GM18508 (cell line): Measurements from ENCODE around the gene PCDHGC3.

Experiments used
- ATAC-seq: cut with Tn5 transposase; IDR thresholded peaks from one replicate; pipeline ENCODE4 v1.9.1; 2021; ENCODE audit warnings: moderate number of reproducible peaks; ENCODE audit not compliant: insufficient read depth, unreplicated experiment

Gene PCDHGC3

DNA sequence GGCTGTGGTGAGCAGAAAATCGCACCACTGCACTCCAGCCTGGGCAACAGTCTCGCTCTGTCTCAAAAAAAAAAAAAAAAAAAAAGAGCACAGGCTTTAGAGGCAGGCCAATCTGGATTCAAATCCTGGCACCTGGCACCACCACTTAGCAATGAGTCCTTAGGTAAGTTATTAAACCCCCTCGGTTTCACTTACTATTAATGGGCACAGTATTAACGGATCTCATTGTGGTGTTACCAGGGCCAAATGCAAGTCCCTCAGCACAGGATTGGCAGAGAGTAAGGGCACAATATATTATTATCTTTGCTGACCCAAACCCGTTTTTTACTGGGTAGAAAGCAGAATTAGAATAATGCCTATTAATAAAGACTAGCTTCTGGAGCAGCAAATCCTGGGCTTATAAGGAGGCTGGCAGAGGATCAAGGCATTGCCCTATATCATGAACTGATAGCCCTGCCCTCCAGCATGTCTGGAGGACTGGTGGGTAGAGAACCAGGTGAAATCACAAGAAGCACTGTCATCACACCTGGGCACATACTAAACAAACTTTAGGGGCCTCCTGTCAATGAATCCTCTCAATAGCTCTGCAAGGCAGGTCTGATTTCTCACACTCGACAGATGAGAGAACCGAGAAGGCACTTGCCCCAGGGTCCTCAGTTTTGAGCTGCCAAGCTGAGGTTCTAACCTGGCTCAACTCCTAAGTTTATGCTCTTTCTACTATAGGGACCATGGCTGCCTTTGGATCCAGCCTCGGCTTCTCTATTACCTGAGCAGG lies 30.8 kb downstream of the PCDHGC3 start:
- ATAC-seq: no peak

DNA sequence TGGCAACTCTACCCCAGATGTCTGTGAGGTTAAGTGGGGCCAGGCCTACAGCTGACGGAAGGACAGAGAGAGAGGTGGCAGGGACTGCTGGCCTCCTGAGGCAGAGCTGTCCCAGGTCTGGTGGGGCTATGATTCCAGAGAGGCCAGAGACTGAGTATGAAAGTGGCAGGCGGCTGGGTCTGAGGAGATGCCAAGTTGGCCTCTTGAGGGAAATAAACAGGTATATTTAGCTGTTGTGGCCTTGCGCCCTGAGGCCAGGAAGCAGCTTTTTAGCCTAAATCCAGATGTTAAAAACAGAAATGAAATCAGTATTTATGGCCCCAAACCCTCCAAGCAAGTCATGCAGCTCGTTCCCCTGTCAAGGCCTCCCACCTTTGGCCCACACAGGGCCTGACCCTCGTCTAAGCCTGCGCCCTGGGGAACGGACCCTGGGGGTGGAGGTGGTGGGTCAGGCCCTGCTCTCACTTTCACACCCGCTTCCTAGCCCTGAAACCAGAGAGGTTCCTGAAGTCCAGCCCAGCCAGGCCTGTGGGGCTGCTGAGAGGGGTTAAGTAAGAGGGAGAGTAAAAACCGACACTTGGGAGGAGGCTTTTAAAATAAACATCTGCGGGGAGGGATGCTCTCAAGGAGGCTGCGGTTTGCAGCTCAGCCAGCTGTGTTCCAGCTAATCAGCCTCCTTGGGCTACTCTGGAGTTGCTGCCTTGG lies 31.8 kb downstream of the PCDHGC3 start:
- no peak for ATAC-seq

DNA sequence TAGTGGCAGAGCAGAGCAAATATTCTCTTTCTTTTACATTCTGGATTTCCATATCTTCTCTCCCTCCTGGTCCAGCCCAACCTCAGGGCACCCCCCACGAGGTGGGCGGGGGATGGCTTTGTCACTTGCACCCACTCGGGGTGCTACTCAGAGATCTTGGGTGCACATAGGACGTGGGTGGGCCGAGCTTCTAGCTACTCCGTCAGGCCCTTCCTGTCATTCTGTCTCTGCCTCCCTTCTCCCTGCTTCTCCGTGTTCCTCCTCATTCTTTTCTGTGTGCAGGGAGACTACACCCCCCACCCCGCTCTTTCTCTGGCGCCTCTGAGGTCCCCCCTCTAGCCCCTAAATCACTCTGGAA lies 32.7 kb downstream of the PCDHGC3 start:
- ATAC-seq: no peak

DNA sequence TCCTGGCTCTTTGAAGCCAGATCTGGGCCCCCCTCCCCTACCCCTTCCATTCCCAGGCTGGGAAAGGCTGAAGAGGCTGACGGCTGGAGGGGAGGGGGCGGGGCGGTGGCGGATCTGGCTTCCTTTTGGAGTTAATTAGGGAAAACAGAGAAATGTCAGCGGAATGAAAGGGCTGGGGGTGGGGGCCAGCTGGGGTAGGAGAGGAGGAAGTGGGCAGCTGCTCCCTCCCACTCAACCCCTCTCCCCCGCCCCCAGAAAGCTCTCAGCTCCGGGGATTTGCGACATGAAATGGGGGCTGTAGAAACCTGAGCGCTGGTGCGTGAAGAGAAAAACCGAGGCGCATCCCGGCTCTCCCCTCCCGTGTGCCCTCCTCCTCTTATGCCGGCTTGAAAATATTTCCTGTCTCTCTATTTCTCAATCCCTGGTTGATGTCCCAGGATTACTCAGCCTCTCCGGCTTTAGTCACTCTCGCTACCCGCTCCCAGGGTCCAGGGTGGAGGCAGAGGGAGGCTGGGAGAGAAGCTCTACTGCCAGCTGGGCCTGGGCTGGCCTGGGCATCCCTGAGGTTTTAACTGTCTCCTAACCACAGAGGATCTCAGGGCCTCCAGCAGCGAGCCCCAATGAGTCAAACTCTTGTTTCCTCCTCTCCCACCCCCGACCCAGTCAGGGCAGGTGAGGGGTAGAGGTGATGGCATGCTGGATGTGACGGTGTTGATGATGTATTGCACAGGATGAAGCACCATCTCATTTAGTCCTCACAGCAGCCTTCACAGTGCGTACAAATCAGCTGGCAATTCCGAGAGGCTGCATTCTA lies 33.2 kb downstream of the PCDHGC3 start:
- no peak for ATAC-seq

DNA sequence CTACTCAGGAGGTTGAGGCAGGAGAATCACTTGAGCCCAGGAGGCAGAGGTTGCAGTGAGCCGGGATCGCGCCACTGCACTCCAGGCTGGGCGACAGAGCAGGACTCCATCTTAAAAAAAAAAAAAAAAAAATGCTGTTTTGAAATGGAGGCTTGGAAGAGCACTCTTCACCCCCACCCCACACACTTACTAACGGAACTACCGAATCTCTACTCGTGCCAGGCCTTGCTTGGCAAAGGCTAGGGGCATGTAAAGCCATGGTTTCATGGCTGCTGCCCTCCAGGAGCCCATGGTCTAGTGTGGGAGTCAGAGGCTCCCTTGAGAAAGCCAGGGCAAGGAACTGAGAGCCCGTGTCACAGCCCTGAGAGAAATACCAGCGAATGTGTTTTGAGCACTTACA lies 34.4 kb downstream of the PCDHGC3 start:
- ATAC-seq: no peak

DNA sequence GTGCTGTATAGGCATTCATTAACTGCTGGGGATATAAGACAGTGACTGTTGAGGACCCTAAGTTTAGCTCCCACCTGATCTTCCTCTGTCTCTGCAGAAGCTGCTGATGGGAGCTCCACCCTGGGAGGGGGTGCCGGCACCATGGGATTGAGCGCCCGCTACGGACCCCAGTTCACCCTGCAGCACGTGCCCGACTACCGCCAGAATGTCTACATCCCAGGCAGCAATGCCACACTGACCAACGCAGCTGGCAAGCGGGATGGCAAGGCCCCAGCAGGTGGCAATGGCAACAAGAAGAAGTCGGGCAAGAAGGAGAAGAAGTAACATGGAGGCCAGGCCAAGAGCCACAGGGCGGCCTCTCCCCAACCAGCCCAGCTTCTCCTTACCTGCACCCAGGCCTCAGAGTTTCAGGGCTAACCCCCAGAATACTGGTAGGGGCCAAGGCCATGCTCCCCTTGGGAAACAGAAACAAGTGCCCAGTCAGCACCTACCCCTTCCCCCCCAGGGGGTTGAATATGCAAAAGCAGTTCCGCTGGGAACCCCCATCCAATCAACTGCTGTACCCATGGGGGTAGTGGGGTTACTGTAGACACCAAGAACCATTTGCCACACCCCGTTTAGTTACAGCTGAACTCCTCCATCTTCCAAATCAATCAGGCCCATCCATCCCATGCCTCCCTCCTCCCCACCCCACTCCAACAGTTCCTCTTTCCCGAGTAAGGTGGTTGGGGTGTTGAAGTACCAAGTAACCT lies 35.3 kb downstream of the PCDHGC3 start:
- no peak for ATAC-seq

DNA sequence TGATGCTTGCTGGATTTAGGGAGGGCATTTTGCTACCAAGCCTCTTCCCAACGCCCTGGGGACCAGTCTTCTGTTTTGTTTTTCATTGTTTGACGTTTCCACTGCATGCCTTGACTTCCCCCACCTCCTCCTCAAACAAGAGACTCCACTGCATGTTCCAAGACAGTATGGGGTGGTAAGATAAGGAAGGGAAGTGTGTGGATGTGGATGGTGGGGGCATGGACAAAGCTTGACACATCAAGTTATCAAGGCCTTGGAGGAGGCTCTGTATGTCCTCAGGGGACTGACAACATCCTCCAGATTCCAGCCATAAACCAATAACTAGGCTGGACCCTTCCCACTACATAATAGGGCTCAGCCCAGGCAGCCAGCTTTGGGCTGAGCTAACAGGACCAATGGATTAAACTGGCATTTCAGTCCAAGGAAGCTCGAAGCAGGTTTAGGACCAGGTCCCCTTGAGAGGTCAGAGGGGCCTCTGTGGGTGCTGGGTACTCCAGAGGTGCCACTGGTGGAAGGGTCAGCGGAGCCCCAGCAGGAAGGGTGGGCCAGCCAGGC lies 36.1 kb downstream of the PCDHGC3 start:
- no peak for ATAC-seq

DNA sequence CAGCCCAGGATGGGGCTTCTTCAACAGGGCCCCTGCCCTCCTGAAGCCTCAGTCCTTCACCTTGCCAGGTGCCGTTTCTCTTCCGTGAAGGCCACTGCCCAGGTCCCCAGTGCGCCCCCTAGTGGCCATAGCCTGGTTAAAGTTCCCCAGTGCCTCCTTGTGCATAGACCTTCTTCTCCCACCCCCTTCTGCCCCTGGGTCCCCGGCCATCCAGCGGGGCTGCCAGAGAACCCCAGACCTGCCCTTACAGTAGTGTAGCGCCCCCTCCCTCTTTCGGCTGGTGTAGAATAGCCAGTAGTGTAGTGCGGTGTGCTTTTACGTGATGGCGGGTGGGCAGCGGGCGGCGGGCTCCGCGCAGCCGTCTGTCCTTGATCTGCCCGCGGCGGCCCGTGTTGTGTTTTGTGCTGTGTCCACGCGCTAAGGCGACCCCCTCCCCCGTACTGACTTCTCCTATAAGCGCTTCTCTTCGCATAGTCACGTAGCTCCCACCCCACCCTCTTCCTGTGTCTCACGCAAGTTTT lies 36.7 kb downstream of the PCDHGC3 start:
- ATAC-seq: no peak

DNA sequence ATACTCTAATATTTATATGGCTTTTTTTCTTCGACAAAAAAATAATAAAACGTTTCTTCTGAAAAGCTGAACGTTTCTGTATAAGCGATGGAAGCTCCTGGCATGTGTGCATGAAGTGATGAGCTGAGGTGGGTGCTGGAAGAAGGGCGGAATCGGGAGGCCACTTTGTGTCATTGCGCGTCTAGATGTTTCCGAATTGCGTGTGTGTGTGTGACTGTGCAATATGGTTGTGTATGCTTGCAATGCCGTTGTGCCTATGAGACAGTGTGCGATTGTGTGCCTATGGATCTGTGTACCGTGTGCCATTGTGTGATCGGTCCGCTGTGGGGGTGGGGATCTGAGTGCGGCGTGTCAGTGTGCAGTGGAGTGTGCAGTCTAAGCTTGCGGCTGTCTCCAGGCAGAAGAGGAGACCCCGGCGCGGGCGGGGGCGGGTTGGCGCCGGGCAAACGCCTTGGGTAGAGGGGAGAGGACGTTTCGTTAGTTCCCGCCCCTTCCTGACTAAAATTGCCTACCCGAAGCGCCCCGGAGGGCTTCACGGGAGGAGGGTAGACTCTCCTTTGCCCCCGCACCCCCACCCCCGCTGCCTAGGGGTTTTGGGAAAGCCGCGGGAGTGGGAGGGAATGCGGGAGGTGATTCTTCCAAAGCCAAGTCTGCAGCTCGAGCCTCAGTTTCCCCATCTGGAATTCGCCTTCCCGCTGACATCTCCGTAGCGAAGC lies 37.3 kb downstream of the PCDHGC3 start:
- no peak for ATAC-seq

DNA sequence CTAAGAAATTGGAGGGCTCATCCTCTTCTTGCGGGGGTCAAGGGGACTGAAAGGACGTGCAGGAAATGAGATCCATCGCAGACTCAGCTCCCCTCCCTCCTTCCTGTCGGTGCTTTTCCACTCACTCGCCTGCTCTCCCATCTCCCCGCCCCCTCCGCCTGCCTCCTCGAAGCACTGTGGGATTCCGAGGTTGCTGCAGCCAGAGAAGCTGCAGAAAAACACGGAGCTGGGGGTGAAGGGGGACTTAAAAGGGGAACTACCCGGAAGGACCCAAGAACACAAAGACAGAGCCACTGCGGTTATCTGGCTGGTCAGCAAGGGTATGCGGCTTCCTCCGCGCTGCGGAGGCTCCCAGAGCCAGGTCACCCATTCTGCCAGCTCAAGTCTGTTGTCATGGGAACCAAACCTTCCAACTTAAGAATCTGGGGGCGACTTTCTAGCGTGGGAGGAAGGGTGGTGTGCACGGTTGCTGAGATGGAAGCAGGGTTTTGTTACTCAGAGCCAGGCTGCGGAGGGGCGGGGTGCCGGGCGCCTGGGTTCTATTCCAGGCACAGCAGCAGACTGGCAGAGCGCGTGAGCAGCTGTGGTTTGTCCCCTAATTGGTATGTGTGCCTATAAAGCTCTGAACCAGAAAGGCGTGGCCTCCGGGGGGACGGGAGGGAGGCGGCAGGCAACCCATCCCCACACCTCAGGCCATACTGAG lies 38.0 kb downstream of the PCDHGC3 start:
- no peak for ATAC-seq

DNA sequence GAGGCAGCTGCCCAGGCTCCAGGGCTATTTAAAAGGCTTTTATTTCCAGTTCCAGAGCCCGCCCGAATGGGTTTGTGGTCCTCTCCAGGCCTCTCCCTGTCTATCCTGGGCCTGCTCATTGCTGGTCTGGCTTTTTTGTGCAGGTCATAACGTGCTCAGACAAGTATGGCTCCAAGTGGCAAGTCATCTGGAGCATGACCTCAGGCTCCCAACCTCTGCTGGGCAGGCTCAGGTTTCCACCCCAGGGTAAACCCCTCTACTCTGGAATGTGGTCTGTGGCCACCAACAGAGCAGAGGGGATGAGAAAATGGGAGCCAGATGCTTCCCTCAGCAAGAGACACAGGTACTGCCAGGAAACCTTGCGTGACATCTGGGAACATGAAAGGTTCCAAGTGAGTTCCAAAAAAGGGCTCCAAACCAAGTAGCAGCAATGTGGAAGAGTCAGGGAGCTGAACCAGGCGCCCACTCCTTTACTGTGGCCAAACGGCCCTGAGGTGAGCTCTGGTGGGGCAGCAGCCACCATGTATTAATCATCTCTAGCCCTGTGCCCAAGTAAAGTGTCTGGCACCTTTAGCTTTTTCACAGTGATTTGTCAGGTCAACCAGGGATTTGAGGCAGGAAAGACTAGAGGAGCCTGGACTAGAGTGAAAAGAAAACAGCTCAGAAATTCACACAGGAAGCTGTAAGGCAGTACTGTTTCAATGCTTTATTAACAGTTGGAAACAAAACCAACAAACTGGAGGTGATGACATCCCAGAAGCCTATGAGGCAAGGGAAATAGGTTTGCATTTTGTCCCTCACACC lies 38.8 kb downstream of the PCDHGC3 start:
- no peak for ATAC-seq

DNA sequence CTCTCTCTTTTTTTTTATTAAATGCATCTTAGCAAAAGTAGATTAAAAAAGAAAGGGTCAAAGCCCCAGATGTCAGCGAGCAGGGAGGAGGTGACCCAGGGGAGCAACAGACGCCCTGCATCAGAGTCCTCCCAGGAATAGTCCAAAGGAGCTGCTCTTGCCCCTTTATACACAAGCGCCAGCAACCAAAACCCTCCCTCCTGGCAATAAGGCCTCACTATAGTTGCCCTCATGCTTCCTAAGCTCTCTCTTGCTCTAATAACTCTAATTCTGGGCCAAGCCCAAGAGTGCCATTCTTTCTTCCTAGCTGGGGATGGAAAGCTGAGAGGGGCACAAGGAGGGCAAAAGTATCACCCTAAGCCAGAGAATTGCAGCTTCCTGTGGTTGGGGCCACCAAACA lies 39.4 kb downstream of the PCDHGC3 start:
- ATAC-seq: no peak

DNA sequence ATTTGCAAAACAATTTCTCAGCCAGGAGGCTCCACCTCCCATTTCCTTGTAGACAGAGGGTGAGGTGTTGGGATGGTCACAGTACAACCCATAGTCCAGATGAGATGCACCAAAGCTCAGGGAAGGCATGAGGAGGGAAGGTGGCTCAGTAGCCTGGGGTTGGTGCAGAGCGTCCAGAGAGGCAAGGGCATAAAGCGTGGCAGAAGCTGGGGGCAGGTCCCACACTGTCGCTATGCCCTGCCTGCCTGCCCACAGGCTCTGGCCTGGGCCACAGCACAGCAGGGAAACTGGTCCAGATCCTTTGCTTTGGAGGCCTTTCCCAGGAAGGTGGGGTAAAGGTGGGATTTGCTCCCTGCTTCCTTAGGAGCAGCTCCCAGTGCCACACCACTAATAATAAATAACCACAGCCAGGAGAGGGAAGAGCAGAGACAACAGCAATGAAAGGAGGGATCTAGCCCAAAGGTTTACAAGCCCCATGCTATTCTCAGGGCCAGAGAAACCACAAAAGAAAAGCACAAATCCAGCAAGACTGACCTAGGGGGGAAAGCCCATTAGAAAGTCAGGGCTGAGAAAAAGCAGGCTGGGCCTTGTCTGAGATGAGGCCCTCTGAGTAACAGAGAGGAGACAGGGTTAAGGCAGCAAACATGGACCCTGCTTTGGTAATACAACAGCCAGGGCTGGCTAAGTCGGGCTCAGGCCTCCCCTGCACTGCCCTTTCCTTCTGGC lies 40.3 kb downstream of the PCDHGC3 start:
- ATAC-seq: no peak

DNA sequence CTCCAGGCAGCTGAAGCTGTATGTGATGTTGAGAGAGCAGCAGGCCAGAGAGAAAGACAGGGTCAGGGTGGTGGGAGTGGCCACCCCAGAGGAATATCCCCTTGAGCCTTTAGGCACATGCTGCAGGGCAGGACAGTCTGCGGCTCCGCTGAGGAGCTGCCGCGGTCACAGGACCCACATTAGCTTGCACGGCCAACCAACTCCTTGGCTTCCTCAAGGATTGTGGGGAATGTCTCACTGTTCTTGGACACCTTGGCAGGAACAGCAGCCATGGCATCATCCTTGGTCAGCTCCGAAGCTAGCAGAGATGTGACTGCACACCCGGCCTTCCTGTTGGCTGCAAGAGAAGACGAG lies 40.9 kb downstream of the PCDHGC3 start:
- ATAC-seq: no peak

DNA sequence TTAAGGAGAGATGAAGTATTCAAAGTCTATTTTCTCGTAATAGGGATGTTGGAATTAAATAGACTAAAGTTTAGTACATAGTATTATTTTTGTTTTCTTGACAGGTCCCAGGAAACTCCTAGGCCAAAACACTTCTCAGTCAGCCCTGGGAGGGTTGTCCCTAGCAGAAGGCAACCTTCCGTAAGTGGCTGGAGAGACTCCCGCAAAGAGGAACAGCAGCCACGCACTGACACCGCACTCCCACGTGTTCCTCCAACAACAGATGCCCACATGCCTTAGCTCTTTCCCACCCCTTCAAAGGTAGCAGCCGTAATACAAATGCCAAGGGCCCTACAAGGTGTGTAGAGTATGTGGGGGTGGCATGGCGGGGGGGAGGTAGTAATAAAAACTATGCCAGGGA lies 41.5 kb downstream of the PCDHGC3 start:
- ATAC-seq: no peak

DNA sequence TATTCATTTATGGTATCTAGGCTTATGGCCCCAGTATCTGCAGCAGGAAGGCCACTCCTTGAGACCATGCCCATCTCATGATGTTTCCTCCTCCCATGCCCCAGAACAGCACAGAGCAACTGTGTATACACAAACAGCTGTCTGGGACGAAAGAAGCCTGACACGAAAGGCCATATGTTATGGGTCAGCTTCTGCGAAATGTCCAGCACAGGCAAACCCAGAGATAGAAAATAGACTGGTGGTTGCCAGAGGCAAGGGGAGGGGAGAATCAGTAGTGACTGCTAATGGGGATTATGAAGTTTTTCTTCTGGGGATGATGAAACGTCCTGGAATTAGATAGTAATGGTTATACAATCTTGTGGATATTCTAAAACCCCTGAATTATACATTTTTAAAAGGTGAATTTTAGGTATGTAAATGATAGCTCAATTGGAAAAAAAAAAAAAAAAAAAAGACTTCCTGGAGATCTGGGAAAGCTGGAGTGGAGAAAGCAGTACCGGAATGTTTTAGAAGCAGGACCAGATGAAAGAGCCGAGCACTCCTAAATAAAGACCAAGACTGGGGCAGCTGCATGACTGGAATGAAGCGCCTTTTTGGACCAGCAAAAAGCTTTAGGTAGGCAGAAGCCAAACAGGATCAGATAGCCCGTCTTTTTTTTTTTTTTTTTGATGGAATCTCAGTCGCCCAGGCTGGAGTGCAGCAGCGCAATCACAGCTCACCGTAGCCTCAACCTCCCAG lies 42.3 kb downstream of the PCDHGC3 start:
- ATAC-seq: no peak

DNA sequence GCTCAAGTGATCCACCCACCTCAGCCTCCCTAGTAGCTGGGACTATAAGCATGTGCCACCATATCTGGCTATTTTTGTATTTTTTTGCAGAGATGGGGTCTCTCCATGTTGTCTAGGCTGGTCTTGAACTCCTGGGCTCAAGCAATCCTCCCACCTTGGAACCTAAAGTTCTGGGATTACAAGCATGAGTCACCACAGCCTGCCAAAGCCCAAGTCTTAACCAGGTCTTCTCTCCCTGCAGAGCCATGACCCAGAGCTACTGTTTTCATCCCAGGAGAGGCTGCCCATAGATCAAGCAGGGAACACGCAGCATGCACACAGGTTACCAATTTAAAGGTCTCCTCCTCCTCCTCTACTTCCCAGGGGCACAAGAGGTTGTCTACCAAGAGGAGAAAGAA lies 42.9 kb downstream of the PCDHGC3 start:
- no peak for ATAC-seq
